Epithelial cell of alveolus of lung (primary cell): Measurements from ENCODE around the gene RPS6KA2. TPM values are rescaled to one million over a fixed set of nuclear protein-coding genes. Genes with fewer than 3 reads are reported as not detected.

Source experiments
- total RNA-seq: library from RNA; depleted of rRNA; stranded (reverse); fragments of >200 nt; gene quantifications from 2 replicates; pipeline ENCODE4 v1.2.1, GENCODE V29; 2015

Gene RPS6KA2
- 49.8 and 68.3 TPM in 2 replicates for total RNA-seq

GRCh38 chr6:166627033-166627874 is at the start of gene RPS6KA2:
RPS6KA2 (minus strand) TSS chr6:166627251; CDS start chr6:166627019, 232 bp downstream.

DNA sequence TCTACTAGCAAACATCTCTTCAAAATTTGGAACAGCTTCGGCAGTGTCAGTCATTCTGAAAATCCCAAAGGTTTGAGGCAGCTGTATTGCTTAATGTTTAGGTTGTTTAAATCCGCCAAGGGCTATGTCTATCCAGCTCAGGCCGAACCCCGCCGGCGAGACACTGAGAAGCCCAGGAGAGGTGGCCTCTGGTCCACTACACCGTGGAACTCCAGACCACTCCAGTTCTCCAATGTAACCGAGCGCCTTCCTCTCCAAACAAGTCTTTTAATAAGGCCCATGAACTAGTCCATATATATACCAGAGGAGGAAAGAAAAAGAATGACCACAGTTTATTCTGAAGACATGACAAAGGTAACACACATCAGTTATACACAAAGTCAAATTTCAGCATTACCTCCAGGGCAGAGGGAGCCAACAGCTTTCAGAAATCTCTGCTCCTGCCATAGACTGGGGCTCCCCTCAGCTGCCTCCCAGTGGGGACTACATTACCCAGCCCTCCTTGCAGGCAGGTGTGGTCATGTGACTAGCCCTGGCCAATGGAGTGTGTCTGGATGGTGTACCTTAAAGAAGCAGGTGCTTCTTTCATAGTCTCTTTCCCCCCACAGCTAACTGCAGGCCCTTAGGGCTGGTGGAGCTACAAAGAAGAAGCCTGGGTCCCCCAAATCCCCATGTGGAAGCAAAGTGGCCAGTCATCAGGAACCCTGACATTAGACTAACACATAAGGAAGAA is 40.5 kb downstream of the RPS6KA2 start, which contains the start of gene RAMACL:
Gene RAMACL (minus strand): TSS at position 255 of the 733 bp plus-strand sequence. CDS start 201 bp downstream, at position 54.

GRCh38 chr6:166382933-166383801 is 243.9 kb downstream of the RPS6KA2 start, which contains the start of gene MPC1:
MPC1 (minus strand) TSS chr6:166382940; CDS start chr6:166382876, 64 bp downstream.

Other genes starting within 250 kb of the RPS6KA2 start
- 17.9 and 29.5 TPM in 2 replicates for gene MPC1, start 244.3 kb downstream of the RPS6KA2 start, total RNA-seq
- gene RAMACL, start 40.6 kb downstream of the RPS6KA2 start, total RNA-seq, result 0.26 and 0.96 TPM in 2 replicates